ENCODE data around the gene TET3.

TET3 gene

DNA sequence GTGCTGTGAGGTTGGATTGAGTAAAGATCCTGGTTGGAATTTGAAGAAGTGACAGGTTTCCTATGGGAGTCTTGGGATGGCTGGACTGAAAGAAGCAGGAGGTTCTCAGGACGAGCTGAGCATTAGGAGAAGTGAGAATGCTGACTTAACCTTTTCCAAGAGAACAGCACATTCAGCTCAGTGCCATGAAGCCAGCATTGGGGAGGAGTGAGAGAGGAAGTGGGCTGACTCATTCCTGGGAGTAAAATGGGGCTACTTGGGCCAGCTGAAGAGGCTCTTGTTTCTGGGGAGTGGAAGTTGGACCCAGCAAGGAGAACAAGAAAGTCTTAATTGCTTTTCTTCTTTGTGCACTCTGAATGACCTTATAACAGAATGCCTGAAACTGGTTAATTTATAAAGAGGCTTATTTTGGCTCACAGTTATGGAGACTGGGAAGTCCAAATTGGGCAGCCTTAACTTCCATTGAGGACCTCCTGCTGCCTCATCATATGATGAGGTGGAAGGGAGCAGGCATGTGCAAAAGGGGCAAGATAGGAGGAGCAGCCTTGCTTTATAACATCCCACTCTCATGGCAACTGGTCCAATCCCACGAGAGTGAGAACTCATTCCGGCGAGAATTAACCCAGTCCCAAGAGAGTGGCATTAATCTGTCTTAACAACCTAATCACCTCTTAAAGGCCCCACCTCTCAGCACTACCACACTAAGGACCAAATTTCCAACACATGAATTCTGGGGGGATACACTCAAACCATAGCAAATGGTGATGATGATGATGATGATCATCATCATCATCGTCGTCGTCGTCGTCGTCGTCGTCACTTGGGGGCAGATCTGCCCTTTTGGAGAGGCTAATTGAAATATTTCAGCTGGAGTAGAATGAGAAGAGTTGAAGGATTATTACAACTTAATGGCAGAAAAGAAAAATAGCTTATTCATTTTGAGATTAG is 31.9 kb upstream of the TET3 start:
- Histone ChIP-seq H3K9me3 (ENCODE audit: severe bottlenecking) (no peaks in the 10 kb centered on the region), H3K27ac (ENCODE audit: poor library complexity, severe bottlenecking) (no peak overlapping the region), H3K4me3 (ENCODE audit: severe bottlenecking) (no peak overlapping the region), H3K4me1 (ENCODE audit: insufficient read depth, poor library complexity, severe bottlenecking) (no peaks in the 10 kb centered on the region), H3K36me3 (ENCODE audit: low read depth) (peaks cover 97% of the 10 kb centered on the region), H3K27me3 (ENCODE audit: insufficient read depth, poor library complexity, severe bottlenecking) (peaks cover 3% of the 10 kb centered on the region)
- DNase-seq (ENCODE audit: low spot score) (no peak), ATAC-seq (ENCODE audit: low read depth) (peak; percentile 21; the same call in 1 of the 3 replicates)
- TF ChIP-seq, protein P1, sequence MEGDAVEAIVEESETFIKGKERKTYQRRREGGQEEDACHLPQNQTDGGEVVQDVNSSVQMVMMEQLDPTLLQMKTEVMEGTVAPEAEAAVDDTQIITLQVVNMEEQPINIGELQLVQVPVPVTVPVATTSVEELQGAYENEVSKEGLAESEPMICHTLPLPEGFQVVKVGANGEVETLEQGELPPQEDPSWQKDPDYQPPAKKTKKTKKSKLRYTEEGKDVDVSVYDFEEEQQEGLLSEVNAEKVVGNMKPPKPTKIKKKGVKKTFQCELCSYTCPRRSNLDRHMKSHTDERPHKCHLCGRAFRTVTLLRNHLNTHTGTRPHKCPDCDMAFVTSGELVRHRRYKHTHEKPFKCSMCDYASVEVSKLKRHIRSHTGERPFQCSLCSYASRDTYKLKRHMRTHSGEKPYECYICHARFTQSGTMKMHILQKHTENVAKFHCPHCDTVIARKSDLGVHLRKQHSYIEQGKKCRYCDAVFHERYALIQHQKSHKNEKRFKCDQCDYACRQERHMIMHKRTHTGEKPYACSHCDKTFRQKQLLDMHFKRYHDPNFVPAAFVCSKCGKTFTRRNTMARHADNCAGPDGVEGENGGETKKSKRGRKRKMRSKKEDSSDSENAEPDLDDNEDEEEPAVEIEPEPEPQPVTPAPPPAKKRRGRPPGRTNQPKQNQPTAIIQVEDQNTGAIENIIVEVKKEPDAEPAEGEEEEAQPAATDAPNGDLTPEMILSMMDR (IDR thresholded peaks at IDR 0.05; ENCODE audit: poor library complexity, severe bottlenecking) = no peak

DNA sequence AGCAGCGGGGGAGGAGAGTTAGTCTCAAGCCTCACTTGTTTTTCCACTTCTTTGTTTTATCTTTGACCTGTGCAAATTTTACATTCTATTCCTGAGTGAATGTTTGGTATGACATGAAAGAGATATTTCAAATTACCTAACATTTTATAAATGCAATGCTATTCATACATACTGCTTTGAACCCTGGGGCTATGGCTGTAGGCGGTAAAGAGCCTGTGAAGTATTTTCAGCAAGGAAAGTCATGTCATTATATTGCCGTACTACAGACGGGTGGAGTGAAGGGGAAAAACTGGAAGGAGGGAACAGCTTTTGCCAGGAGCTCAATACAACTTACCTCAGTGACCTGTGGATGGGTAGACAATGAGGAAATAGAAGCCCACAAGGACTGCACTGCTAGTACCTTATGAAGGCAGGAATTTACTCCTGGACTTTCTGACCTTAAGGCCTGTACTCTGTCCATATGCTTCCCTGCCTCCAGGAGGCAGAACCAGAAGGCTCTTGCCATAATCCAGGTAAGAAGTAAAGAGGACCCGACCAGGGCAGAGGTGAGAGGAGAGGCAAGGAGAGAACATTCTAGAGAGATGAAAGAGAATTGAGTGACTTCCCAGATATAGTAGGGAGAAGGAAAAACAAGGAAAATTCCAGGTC is 28.4 kb upstream of the TET3 start:
- H3K36me3 ChIP-seq (ENCODE audit: low read depth) = peaks cover 78% of the 10 kb centered on the region
- H3K27ac ChIP-seq (ENCODE audit: poor library complexity, severe bottlenecking) = no peak overlapping the region
- H3K4me3 ChIP-seq (ENCODE audit: severe bottlenecking) = no peak overlapping the region
- TF ChIP-seq, protein P1 (IDR thresholded peaks at IDR 0.05; ENCODE audit: poor library complexity, severe bottlenecking) = no peak
- H3K4me1 ChIP-seq (ENCODE audit: insufficient read depth, poor library complexity, severe bottlenecking) = no peaks in the 10 kb centered on the region
- DNase-seq (ENCODE audit: low spot score) (no peak), ATAC-seq (ENCODE audit: low read depth) (no peak)
- H3K9me3 ChIP-seq (ENCODE audit: severe bottlenecking) = no peaks in the 10 kb centered on the region
- peaks cover 3% of the 10 kb centered on the region for H3K27me3 ChIP-seq (ENCODE audit: insufficient read depth, poor library complexity, severe bottlenecking)

DNA sequence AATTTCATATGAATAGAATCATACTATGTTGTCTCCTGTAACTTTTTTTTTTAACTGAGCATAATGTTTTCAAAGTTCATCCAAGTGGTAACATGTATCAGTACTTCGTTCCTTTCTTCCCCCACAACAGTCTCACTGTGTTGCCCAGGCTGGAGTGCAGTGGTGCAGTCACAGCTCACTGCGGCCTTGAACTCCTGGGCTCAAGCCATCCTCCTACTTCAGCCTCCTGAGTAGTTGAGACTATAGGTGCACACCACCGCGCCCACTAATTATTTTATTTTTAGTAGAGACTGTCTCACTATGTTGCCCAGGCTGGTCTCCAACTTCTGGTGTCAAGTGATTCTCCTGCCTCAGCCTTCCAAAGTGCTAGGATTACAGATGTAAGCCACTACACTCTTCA is 23.4 kb upstream of the TET3 start:
- ATAC-seq (ENCODE audit: low read depth) (no peak), DNase-seq (ENCODE audit: low spot score) (no peak)
- no peak overlapping the region for H3K27ac ChIP-seq (ENCODE audit: poor library complexity, severe bottlenecking)
- peaks cover 31% of the 10 kb centered on the region for H3K36me3 ChIP-seq (ENCODE audit: low read depth)
- H3K27me3 ChIP-seq (ENCODE audit: insufficient read depth, poor library complexity, severe bottlenecking) = no peaks in the 10 kb centered on the region
- TF ChIP-seq, protein P1 (IDR thresholded peaks at IDR 0.05; ENCODE audit: poor library complexity, severe bottlenecking) = no peak
- no peaks in the 10 kb centered on the region for H3K9me3 ChIP-seq (ENCODE audit: severe bottlenecking)
- no peaks in the 10 kb centered on the region for H3K4me1 ChIP-seq (ENCODE audit: insufficient read depth, poor library complexity, severe bottlenecking)
- no peak overlapping the region for H3K4me3 ChIP-seq (ENCODE audit: severe bottlenecking)

DNA sequence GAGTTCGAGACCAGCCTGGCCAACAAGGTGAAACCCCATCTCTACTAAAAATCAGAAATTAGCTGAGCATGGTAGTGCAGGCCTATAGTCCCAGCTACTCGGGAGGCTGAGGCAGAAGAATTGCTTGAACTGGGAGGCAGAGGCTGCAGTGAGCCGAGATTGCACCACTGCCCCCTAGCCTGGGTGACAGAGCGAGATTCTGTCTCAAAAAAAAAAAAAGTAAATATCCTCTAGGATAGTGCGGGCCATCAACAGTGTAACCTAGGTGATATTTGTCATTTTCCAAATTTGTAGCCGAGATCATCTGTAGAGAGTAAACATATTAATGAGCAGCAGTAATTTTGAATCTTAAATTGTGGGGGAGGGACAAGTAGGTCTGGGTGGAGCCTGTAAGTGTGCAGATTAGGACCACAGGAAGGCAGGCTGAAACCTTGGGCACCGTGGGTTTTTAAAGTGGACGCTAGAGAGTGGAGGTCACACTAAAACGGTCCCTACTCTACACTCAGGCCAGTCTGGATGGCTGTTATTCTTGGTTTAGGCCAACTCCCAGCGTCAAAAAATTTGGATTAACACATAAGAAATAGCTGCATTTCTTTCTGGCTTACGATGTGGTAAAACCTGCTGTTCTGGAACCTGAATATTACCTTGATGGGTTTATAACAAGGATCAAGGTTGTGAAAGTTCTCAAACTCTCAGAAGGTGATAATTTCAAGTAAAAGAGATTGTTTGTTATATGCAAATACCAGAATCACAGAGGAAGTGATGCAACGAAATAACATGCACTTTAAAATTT is 22.7 kb upstream of the TET3 start:
- H3K27me3 ChIP-seq (ENCODE audit: insufficient read depth, poor library complexity, severe bottlenecking) = no peaks in the 10 kb centered on the region
- no peak overlapping the region for H3K4me3 ChIP-seq (ENCODE audit: severe bottlenecking)
- H3K36me3 ChIP-seq (ENCODE audit: low read depth) = peaks cover 24% of the 10 kb centered on the region
- ATAC-seq (ENCODE audit: low read depth) (no peak), DNase-seq (ENCODE audit: low spot score) (no peak)
- H3K27ac ChIP-seq (ENCODE audit: poor library complexity, severe bottlenecking) = no peak overlapping the region
- TF ChIP-seq, protein P1 (IDR thresholded peaks at IDR 0.05; ENCODE audit: poor library complexity, severe bottlenecking) = no peak
- no peaks in the 10 kb centered on the region for H3K4me1 ChIP-seq (ENCODE audit: insufficient read depth, poor library complexity, severe bottlenecking)
- H3K9me3 ChIP-seq (ENCODE audit: severe bottlenecking) = no peaks in the 10 kb centered on the region

All from RWPE2 (cell line).